Measurements from ENCODE around the gene THAP7.

GRCh38 chr22:21047730-21048129 lies 45.8 kb upstream of the THAP7 start:
- TF ChIP-seq, protein P1, sequence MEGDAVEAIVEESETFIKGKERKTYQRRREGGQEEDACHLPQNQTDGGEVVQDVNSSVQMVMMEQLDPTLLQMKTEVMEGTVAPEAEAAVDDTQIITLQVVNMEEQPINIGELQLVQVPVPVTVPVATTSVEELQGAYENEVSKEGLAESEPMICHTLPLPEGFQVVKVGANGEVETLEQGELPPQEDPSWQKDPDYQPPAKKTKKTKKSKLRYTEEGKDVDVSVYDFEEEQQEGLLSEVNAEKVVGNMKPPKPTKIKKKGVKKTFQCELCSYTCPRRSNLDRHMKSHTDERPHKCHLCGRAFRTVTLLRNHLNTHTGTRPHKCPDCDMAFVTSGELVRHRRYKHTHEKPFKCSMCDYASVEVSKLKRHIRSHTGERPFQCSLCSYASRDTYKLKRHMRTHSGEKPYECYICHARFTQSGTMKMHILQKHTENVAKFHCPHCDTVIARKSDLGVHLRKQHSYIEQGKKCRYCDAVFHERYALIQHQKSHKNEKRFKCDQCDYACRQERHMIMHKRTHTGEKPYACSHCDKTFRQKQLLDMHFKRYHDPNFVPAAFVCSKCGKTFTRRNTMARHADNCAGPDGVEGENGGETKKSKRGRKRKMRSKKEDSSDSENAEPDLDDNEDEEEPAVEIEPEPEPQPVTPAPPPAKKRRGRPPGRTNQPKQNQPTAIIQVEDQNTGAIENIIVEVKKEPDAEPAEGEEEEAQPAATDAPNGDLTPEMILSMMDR (optimal IDR thresholded peaks at IDR 0.05 in 1 of 3, IDR thresholded peaks at IDR 0.05 in 1 of 3, conservative IDR thresholded peaks at IDR 0.05 in 1 of 3; ENCODE audit: extremely low read depth in 1 of 3, insufficient read depth in 2 of 3, low read length in 3 of 3) = no peak
- no peak for TF ChIP-seq EZH2 (IDR thresholded peaks at IDR 0.05; ENCODE audit: low read length)
